ENCODE measurements around the gene SMPD3. TPM values are rescaled to one million over a fixed set of nuclear protein-coding genes. Genes with fewer than 3 reads are reported as not detected.

The SMPD3 gene
- total and polyA plus RNA-seq, 2 of the 4 experiments (the other 2 are of a cell fraction): not detected

DNA sequence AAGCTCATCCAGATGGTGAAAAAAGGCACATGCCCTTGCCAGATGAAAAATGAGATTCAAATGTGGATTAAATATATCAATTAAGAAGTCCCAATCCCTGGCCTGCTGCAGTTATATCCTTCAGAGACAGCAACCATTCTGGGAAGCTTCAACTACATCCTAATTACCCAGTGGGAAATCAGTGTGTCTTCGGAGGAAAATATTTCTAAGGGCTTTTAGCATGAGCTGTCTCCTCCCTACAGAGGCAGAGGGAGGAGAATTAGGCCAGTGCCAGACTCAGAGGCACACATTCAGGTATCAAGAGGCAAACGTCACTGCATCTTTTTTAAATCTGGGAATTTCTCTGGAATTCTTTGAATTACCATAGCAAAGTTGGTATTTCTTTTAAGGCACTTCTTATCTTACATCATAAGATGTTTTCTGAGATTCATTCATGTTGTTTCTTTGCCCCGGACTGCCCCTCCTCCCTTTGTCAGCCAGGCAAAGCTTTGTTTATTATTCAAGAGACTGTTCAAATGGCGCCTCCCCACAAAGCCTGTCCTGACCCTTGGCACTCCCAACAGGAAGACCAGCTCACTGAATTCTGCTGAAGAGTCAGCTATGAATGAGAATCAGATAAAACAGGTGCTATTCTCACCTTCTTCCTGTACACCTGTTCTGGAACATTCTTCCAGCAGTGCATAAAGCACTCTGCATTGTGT, 38.3 kb upstream of the SMPD3 start:
- DNase-seq: no peak
- no peak overlapping the region for H2BK15ac ChIP-seq (ENCODE audit: low read depth, low read length)
- peaks cover 2% of the 10 kb centered on the region for H3K9me3 ChIP-seq (ENCODE audit: control insufficient read depth, insufficient read depth, low read length)
- no peak overlapping the region for H3K56ac ChIP-seq (ENCODE audit: extremely low read depth, insufficient read depth, low read length)
- H2AK9ac ChIP-seq (replicated peaks; ENCODE audit: low read depth, low read length, poor library complexity): no peak overlapping the region
- intact Hi-C loops (cut with micrococcal nuclease): no loop called here
- H3K79me1 ChIP-seq (ENCODE audit: low read depth in 1 of 2, low read length in 2 of 2): no peaks in the 10 kb centered on the region
- H3K18ac ChIP-seq (ENCODE audit: low read depth, low read length): no peak overlapping the region
- no peak for TF ChIP-seq MXI1 (IDR thresholded peaks at IDR 0.05; ENCODE audit: borderline replicate concordance, low read depth, low read length)
- no peak for TF ChIP-seq RFX5 (IDR thresholded peaks at IDR 0.05; ENCODE audit: low read depth, low read length)
- no peak for TF ChIP-seq CHD1 (IDR thresholded peaks at IDR 0.05; ENCODE audit: low read depth, low read length)
- TF ChIP-seq MAZ (IDR thresholded peaks at IDR 0.05; ENCODE audit: borderline replicate concordance, low read depth, low read length): no peak
- no peak for TF ChIP-seq FOS (IDR thresholded peaks at IDR 0.05; ENCODE audit: low read depth, low read length)
- no peak for TF ChIP-seq SMC3 (IDR thresholded peaks at IDR 0.05; ENCODE audit: low read depth, low read length)
- TF ChIP-seq, protein P1, sequence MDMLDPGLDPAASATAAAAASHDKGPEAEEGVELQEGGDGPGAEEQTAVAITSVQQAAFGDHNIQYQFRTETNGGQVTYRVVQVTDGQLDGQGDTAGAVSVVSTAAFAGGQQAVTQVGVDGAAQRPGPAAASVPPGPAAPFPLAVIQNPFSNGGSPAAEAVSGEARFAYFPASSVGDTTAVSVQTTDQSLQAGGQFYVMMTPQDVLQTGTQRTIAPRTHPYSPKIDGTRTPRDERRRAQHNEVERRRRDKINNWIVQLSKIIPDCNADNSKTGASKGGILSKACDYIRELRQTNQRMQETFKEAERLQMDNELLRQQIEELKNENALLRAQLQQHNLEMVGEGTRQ (IDR thresholded peaks at IDR 0.05; ENCODE audit: low read depth, low read length): no peak
- no peak for TF ChIP-seq NFE2L2 (IDR thresholded peaks at IDR 0.05; ENCODE audit: low read depth, low read length)
- TF ChIP-seq RCOR1 (IDR thresholded peaks at IDR 0.05; ENCODE audit: insufficient replicate concordance, low read length): no peak
- TF ChIP-seq BHLHE40 (IDR thresholded peaks at IDR 0.05; ENCODE audit: low read depth, low read length): no peak
- no peak for TF ChIP-seq RAD21 (IDR thresholded peaks at IDR 0.05; ENCODE audit: low read length)
- TF ChIP-seq MAFK (IDR thresholded peaks at IDR 0.05; ENCODE audit: low read depth, low read length): no peak
- no peak for TF ChIP-seq CEBPB (IDR thresholded peaks at IDR 0.05; ENCODE audit: low read depth, low read length)
- TF ChIP-seq, protein P2, sequence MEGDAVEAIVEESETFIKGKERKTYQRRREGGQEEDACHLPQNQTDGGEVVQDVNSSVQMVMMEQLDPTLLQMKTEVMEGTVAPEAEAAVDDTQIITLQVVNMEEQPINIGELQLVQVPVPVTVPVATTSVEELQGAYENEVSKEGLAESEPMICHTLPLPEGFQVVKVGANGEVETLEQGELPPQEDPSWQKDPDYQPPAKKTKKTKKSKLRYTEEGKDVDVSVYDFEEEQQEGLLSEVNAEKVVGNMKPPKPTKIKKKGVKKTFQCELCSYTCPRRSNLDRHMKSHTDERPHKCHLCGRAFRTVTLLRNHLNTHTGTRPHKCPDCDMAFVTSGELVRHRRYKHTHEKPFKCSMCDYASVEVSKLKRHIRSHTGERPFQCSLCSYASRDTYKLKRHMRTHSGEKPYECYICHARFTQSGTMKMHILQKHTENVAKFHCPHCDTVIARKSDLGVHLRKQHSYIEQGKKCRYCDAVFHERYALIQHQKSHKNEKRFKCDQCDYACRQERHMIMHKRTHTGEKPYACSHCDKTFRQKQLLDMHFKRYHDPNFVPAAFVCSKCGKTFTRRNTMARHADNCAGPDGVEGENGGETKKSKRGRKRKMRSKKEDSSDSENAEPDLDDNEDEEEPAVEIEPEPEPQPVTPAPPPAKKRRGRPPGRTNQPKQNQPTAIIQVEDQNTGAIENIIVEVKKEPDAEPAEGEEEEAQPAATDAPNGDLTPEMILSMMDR (conservative IDR thresholded peaks at IDR 0.05; ENCODE audit: low read depth, low read length): no peak
- no peak for TF ChIP-seq POLR2A (IDR thresholded peaks at IDR 0.05; ENCODE audit: low read depth, low read length)
- TF ChIP-seq, protein P3, sequence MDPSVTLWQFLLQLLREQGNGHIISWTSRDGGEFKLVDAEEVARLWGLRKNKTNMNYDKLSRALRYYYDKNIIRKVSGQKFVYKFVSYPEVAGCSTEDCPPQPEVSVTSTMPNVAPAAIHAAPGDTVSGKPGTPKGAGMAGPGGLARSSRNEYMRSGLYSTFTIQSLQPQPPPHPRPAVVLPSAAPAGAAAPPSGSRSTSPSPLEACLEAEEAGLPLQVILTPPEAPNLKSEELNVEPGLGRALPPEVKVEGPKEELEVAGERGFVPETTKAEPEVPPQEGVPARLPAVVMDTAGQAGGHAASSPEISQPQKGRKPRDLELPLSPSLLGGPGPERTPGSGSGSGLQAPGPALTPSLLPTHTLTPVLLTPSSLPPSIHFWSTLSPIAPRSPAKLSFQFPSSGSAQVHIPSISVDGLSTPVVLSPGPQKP (IDR thresholded peaks at IDR 0.05; ENCODE audit: borderline replicate concordance, low read depth, low read length): no peak
- no peak overlapping the region for H3K23ac ChIP-seq (ENCODE audit: low read depth, low read length)
- no peak overlapping the region for H3K4me3 ChIP-seq (ENCODE audit: insufficient read depth, low read depth, low read length)
- WGBS, 2 experiments (ENCODE audit: extremely low coverage in 2 of 2, insufficient read length in 1 of 2): no CpG with 5 or more reads among the region's 4 CpGs
- no peak overlapping the region for H4K91ac ChIP-seq (ENCODE audit: insufficient read depth, low read depth, low read length)
- H4K20me1 ChIP-seq (ENCODE audit: insufficient read depth, low read length): no peaks in the 10 kb centered on the region
- no peak overlapping the region for H2AFZ ChIP-seq (replicated peaks; ENCODE audit: low read length, poor library complexity)
- POLR2A ChIA-PET (ENCODE audit: unreplicated experiment): interaction anchor here (0.6 kb wide), 1 partner anchor 24 kb away, joined by 3 read pairs; no protein-coding TSS in a partner anchor
- ATAC-seq (ENCODE audit: low read depth): no peak; the same call in 1 of the 2 replicates
- H2BK5ac ChIP-seq (ENCODE audit: low read depth, low read length, poor library complexity, severe bottlenecking): no peak overlapping the region
- no peak overlapping the region for H2AK5ac ChIP-seq (ENCODE audit: low read depth, low read length)
- H4K8ac ChIP-seq (ENCODE audit: low read depth in 2 of 2, low read length in 2 of 2): no peak overlapping the region
- no peak overlapping the region for H3K9ac ChIP-seq (ENCODE audit: low read depth, low read length)
- no peaks in the 10 kb centered on the region for H3K36me3 ChIP-seq (ENCODE audit: control insufficient read depth, insufficient read depth, low read length)
- H3K4me1 ChIP-seq (ENCODE audit: control insufficient read depth, insufficient read depth, low read length): no peaks in the 10 kb centered on the region
- H2BK120ac ChIP-seq (ENCODE audit: low read depth, low read length): no peak overlapping the region
- peaks cover 16% of the 10 kb centered on the region for H3K27me3 ChIP-seq (ENCODE audit: control insufficient read depth, insufficient read depth, low read length)
- in situ Hi-C loops (cut with MboI; ENCODE audit: low sequenced_read_pairs): no loop called here
- H3K14ac ChIP-seq (replicated peaks; ENCODE audit: low read depth, low read length): no peak overlapping the region
- dilution Hi-C loops (cut with HindIII; ENCODE audit: low sequenced_read_pairs, unreplicated experiment): no loop called here
- no peak overlapping the region for H4K5ac ChIP-seq (ENCODE audit: low read depth, low read length)
- BruUV-seq (replicated peaks): no TSS peak
- no peak overlapping the region for H3K27ac ChIP-seq (ENCODE audit: insufficient read depth, low read length)
- H3K9me1 ChIP-seq (ENCODE audit: insufficient read depth, low read length): no peaks in the 10 kb centered on the region
- H3K4ac ChIP-seq (ENCODE audit: low read depth, low read length): no peak overlapping the region
- CTCF ChIA-PET: interaction anchor here (1.6 kb wide), 1 partner anchor 17 kb away, joined by 4 read pairs; no protein-coding TSS in a partner anchor
- no peak overlapping the region for H2BK20ac ChIP-seq (ENCODE audit: low read depth, low read length)
- no peak overlapping the region for H3K4me2 ChIP-seq (ENCODE audit: low read depth, low read length)

Measured in IMR-90 (cell line).